DMS 273 (cell line): ENCODE results near the gene TNFRSF8.

Source experiments
- DNase-seq: peaks from one replicate; lab custom pipeline; 2025; ENCODE audit not compliant: unreplicated experiment; lab: John Stamatoyannopoulos, UW

TNFRSF8 gene

DNA sequence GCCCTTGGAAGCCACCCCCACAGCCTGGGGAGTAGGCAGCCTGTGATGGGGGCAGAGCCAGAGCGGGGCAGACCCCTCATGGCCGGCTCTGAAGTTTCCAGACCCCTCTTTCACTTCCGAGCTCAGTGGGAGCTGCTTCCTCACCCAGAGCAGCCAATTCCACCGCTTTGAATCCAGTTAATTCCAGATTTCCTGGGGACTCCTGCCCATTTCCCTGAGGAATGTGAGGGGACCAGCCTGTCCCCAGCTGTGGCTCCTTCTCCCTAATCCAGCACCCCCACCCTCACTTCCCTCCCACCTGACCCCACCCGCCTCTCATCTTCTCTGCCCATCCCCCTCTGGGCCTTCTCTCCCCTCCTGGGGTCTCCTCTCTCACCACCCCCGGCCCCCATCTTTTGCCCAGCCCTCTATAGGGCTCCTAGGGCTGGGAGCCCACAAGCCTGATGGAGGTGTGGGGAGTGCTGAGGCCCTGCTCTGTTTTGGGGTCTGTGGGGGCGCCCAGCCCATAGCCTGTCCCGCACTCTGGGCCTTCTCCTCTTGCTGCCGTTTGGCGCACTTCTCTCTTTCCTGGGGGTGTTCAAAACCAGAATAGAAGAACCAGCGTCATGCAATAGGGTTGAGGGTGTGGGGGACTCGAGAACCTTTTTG is 77.5 kb downstream of the TNFRSF8 start:
- DNase-seq: no peak

GRCh38 chr1:12141163-12141850 is 78.2 kb downstream of the TNFRSF8 start:
- DNase-seq: no peak

DNA sequence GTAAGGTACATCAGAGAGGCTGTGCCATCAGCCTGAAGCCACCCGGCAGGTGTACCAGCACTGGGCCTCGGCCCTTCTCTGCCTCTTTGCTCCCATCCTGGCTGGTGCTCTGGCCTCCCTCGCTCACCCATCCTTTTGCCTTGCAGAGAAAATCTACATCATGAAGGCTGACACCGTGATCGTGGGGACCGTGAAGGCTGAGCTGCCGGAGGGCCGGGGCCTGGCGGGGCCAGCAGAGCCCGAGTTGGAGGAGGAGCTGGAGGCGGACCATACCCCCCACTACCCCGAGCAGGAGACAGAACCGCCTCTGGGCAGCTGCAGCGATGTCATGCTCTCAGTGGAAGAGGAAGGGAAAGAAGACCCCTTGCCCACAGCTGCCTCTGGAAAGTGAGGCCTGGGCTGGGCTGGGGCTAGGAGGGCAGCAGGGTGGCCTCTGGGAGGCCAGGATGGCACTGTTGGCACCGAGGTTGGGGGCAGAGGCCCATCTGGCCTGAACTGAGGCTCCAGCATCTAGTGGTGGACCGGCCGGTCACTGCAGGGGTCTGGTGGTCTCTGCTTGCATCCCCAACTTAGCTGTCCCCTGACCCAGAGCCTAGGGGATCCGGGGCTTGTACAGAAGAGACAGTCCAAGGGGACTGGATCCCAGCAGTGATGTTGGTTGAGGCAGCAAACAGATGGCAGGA is 79.2 kb downstream of the TNFRSF8 start:
- no peak for DNase-seq

DNA sequence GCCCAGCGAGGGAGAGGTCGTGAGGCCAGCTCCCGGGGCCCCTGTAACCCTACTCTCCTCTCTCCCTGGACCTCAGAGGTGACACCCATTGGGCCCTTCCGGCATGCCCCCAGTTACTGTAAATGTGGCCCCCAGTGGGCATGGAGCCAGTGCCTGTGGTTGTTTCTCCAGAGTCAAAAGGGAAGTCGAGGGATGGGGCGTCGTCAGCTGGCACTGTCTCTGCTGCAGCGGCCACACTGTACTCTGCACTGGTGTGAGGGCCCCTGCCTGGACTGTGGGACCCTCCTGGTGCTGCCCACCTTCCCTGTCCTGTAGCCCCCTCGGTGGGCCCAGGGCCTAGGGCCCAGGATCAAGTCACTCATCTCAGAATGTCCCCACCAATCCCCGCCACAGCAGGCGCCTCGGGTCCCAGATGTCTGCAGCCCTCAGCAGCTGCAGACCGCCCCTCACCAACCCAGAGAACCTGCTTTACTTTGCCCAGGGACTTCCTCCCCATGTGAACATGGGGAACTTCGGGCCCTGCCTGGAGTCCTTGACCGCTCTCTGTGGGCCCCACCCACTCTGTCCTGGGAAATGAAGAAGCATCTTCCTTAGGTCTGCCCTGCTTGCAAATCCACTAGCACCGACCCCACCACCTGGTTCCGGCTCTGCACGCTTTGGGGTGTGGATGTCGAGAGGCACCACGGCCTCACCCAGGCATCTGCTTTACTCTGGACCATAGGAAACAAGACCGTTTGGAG is 80.0 kb downstream of the TNFRSF8 start:
- DNase-seq: no peak

DNA sequence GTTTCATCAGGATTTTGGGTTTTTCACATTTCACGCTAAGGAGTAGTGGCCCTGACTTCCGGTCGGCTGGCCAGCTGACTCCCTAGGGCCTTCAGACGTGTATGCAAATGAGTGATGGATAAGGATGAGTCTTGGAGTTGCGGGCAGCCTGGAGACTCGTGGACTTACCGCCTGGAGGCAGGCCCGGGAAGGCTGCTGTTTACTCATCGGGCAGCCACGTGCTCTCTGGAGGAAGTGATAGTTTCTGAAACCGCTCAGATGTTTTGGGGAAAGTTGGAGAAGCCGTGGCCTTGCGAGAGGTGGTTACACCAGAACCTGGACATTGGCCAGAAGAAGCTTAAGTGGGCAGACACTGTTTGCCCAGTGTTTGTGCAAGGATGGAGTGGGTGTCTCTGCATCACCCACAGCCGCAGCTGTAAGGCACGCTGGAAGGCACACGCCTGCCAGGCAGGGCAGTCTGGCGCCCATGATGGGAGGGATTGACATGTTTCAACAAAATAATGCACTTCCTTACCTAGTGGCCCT is 80.6 kb downstream of the TNFRSF8 start:
- no peak for DNase-seq

- no peak for DNase-seq
Measured at GRCh38 chr1:12144236-12144635, 81.1 kb downstream of the TNFRSF8 start.

GRCh38 chr1:12144969-12145368 is 81.9 kb downstream of the TNFRSF8 start:
- DNase-seq: no peak

DNA sequence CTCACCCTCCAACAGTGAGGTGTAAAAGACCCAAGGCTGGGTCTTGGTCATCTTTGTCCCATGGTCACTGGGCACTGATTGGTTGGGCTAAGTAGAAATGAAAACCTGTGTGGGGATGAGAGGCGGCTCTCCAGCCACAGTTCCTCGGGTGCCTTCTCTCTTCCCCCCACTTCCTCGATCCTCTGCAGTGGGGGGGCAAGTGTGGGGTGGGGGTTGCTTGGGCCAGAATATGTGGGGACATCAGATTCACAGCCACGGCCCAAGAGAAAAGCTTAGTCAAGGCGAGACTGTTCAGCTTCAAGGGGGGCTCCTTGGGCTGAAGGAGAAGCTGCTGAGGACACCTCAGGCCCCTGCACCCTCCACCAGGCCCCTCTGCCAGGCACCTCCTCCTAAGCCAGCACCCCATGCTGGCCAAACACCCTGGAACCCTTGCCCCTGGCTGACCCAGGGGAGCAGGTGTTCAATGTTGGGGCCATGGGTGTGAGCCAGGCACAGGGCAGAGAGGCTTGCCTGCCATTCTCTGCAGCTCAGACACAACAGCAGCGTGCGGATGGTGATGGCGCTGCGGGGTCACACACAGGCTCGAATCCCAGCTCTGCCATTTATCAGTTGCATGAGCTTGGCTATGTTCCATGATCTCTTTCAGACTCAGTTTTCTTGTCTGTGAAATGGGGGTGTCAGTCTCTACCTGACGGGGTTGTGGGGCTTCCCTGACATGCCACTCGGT is 82.7 kb downstream of the TNFRSF8 start:
- DNase-seq: no peak

- no peak for DNase-seq
Measured at GRCh38 chr1:12146343-12147112, 83.4 kb downstream of the TNFRSF8 start.

DNA sequence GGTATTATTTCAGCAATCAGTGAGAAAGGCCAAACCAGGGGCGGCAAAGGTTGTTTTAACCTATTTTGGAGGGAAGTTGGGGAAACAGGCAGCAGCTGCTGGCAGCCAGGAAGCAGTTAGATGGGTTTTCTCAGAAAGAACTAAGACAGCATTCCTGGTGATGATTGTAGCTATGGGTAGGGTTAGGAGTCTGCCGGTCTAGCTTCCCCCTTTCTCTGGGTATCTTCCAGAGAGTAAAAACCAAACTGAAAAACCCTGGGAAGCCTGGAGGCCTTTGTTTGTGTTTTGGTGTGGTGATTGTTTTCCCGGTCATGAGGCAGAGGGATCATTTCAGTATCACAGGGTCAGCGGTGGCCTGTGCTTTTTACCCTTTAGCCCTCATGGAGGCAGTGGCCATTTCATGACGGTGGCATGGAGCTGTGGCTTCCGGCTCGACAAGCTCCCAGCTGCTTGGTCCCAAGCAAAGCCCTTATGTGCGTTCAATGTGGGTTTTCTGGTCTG is 84.1 kb downstream of the TNFRSF8 start:
- DNase-seq: no peak

DNA sequence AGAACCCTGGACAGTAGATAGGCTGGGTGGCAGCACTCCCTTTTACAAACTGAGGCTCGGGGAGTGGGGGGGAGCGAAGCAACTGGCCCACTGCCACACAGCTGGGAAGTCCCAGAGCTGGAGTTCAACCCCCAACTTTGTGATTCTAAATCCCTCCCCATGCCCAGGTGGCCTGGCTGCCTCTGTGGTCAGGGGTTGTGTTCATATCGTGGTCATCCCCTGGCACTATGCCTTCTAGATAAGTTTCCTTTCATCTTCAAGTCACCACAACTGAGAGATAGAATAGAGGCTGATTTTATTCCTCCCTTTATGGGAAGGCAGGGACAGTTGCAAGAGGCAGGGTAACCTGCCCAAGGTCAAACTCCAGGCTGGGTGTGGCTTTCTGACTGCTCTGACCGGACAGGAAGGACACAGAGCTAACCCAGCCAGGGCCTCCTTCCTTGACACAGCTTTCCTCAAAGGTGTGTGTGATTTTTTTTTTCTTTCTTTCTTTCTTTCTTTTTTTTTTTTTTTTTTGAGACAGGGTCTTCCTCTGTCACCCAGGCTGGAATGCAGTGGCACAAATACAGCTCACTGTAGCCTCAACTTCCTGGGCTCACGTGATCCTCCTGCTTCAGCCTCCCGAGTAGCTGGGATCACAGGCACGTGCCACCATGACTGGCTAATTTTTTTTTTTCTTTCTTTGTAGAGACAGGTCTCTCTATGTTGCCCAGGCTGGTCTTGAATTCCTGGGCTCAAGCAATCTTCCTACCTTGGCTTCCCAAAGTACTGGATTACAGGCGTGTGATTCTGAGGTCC is 85.3 kb downstream of the TNFRSF8 start:
- no peak for DNase-seq

DNA sequence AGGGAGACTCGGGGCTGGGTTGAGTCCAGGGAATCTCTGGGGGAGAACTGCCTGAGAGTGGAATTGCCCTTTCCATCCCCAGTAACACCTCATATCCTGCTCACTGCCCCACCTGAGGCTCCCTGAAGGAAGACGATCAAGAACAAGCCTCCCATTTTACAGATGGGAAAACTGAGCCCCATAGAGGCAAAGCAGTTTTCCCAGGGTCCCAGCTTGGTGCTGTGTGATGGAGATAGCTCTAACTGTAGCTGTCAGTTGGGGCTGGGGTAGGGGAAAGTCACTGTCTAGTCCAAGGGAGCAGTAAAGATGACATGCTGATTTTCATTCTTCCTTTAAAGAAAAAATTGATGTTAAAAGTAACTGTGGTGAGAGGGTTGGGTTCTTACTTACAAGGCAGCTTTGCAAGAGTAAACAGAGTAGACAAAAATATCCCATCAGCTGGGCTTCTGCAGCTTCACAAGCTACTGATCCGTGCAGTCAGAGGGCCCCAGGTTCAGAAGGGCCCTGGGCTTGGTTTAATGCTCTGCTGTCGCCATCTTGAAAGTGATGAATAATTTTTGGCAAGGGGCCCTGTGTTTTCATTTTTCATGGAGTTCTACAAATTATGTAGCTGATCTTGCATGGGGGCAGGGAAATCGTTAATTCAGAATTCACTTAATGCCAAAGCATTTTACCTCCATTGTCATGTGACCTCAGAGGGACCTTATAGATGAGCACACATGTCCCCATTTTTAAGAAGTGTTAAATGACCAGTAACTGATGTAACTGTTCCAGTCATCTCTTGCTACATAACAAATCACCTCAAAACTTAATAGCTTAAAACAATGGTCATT is 86.1 kb downstream of the TNFRSF8 start:
- DNase-seq: no peak

- DNase-seq: no peak
Measured at GRCh38 chr1:12149791-12150175, 86.7 kb downstream of the TNFRSF8 start.

GRCh38 chr1:12150456-12151200 is 87.5 kb downstream of the TNFRSF8 start:
- DNase-seq: no peak

GRCh38 chr1:12151465-12151864 is 88.4 kb downstream of the TNFRSF8 start:
- DNase-seq: no peak

DNA sequence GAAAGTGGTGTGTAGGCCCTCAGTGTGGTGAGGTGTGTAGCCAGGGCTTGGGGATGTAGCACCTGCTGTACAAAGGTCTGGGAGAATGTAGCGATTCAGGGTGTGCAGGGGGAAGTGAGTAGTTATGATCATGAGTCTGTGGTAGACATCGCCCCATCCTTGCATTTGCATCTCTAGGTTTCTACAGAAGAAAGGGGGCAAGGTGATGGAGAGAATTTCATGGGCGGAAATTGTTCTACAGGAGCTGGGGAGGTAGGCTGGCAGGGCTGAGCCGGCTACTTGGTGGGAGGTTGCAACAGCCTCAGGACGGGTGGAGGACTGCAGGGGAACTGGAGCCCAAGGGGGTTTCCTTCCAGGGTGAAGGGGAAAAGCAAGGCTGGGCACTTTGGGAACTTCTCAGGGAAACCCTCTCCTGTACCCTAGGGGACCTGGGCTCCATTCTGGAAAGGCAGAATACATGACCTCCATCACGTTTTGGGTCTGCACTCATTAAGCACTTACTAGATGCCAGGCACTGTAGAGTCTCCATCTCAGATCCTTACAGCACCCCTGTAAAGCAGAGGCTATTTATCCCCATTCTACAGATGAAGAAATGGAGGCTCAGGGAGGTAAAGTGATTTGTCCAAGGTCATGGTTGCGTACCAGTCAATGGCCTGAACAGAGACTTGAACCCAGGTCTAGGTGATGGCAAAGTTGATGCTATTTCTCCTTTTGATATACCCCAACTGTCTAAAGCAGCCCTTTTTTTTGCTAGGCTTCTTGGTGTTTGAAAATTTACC is 89.2 kb downstream of the TNFRSF8 start:
- no peak for DNase-seq
